MCF 10A (cell line): Measurements from ENCODE around the gene GSTA2. TPM values are rescaled to one million over a fixed set of nuclear protein-coding genes. Genes with fewer than 3 reads are reported as not detected.
"Not testable (repeated sequence)": the region's sequence is repeated elsewhere in the genome, so short reads cannot be mapped to it uniquely, and the experiment has no call there.

Experiments
- BruUV-seq: library from RNA; stranded (reverse); fragments of 400-500 nt; replicated peaks from 2 replicates; lab custom pipeline; 2021; lab: Mats Ljungman, UMichigan
- CTCF ChIA-PET: fragments of 300-600 bp; sonication (Branson Sonifier 250); formaldehyde crosslinking; extraction: SDS; loops from one replicate; lab custom pipeline; 2021; ENCODE audit warnings: antibody characterized with exemption, inconsistent platforms; lab: Yijun Ruan, JAX
- POLR2A ChIA-PET: fragments of 300-600, 350-650 bp; sonication (Branson Sonifier 250); formaldehyde crosslinking; extraction: SDS; loops from one replicate; lab custom pipeline; 2020; ENCODE audit warnings: antibody characterized with exemption, inconsistent platforms; lab: Yijun Ruan, JAX
- DNase-seq: peaks from one replicate; pipeline ENCODE4 v3.0.0-alpha.2; 2018; ENCODE audit not compliant: unreplicated experiment
- H3K27ac Mint-ChIP-seq: one replicate; pipeline ENCODE4 v1.8.0; 2022; ENCODE audit warnings: mild to moderate bottlenecking, low read depth, mixed read lengths; ENCODE audit not compliant: unreplicated experiment
- H3K27me3 Mint-ChIP-seq: one replicate; pipeline ENCODE4 v1.8.0; 2022; ENCODE audit warnings: mixed read lengths; ENCODE audit not compliant: insufficient read depth, unreplicated experiment
- H3K36me3 Mint-ChIP-seq: one replicate; pipeline ENCODE4 v1.8.0; 2022; ENCODE audit warnings: mild to moderate bottlenecking, moderate library complexity, mixed read lengths; ENCODE audit not compliant: insufficient read depth, unreplicated experiment
- H3K4me1 Mint-ChIP-seq: one replicate; pipeline ENCODE4 v1.8.0; 2022; ENCODE audit warnings: mixed read lengths; ENCODE audit not compliant: insufficient read depth, unreplicated experiment
- H3K4me3 Mint-ChIP-seq: one replicate; pipeline ENCODE4 v1.8.0; 2022; ENCODE audit warnings: mild to moderate bottlenecking, moderate library complexity, mixed read lengths; ENCODE audit not compliant: unreplicated experiment
- H3K9me3 Mint-ChIP-seq: one replicate; pipeline ENCODE4 v1.8.0; 2022; ENCODE audit warnings: mixed read lengths; ENCODE audit not compliant: unreplicated experiment
- intact Hi-C: fragments of 100-400 bp; cut with micrococcal nuclease; formaldehyde crosslinking; loops from 2 replicates; pipeline ENCODE4 v1.14.1; 2022
- total RNA-seq: library from RNA; stranded (reverse); gene quantifications from 2 replicates; pipeline ENCODE4 v1.2.3, GENCODE V29; 2022
- TF ChIP-seq, protein P1 (sequence below): fragments of 200-600 bp; IDR thresholded peaks from one replicate; pipeline ENCODE4 v1.8.0; 2022; ENCODE audit warnings: antibody characterized with exemption, mild to moderate bottlenecking; ENCODE audit not compliant: unreplicated experiment

Gene GSTA2
- total RNA-seq, 1 experiment from 2014 or later, result not detected

DNA sequence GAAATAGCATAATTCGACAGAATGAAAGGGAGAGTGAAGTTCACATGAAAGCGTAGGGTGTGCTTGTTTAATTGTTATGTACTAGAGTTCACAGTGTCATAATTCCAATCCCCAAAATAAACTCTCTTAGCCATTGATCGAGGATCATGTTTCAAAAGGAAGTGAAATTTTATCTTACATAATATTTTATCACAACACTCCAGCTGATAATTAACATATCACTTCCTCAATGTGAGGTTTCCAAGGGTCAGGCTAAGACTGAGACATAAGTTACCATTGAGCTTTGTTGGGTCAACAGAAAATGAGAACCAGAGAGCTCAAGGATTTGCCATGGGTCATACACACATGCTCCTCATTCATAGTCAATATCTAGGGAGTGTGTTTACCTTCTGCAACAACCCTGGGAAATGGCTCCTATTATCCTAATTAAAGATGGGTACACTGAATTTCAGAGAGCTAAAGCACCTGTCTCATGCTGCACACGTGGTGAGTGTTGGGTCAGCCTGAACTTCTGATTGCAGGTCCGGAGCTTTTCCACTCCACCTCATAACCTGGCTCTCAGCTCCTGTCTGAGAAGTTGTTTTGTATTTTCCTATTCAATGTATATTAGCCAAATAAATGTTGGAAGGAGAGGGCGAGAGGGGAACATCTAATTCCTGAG, 3.0 kb downstream of the GSTA2 start:
- Mint-ChIP-seq H3K27ac (no peak overlapping the region), H3K9me3 (no peaks in the 10 kb centered on the region), H3K4me1 (peaks cover 11% of the 10 kb centered on the region), H3K4me3 (no peak overlapping the region), H3K36me3 (no peaks in the 10 kb centered on the region), H3K27me3 (no peaks in the 10 kb centered on the region)
- POLR2A ChIA-PET, result no interaction called here
- intact Hi-C loops, result no loop called here
- no TSS peak for BruUV-seq
- TF ChIP-seq, protein P1, sequence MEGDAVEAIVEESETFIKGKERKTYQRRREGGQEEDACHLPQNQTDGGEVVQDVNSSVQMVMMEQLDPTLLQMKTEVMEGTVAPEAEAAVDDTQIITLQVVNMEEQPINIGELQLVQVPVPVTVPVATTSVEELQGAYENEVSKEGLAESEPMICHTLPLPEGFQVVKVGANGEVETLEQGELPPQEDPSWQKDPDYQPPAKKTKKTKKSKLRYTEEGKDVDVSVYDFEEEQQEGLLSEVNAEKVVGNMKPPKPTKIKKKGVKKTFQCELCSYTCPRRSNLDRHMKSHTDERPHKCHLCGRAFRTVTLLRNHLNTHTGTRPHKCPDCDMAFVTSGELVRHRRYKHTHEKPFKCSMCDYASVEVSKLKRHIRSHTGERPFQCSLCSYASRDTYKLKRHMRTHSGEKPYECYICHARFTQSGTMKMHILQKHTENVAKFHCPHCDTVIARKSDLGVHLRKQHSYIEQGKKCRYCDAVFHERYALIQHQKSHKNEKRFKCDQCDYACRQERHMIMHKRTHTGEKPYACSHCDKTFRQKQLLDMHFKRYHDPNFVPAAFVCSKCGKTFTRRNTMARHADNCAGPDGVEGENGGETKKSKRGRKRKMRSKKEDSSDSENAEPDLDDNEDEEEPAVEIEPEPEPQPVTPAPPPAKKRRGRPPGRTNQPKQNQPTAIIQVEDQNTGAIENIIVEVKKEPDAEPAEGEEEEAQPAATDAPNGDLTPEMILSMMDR, result no peak
- CTCF ChIA-PET, result no interaction called here
- DNase-seq, result no peak

- H3K4me3 Mint-ChIP-seq, result no peak overlapping the region
- ChIA-PET CTCF (interaction anchor here (0.6 kb wide), 1 partner anchor 28 kb away, joined by 4 read pairs; no protein-coding TSS in a partner anchor), POLR2A (no interaction called here)
- no peaks in the 10 kb centered on the region for H3K27me3 Mint-ChIP-seq
- H3K36me3 Mint-ChIP-seq, result peaks cover 6% of the 10 kb centered on the region
- TF ChIP-seq, protein P1, result no peak
- H3K4me1 Mint-ChIP-seq, result peaks cover 11% of the 10 kb centered on the region
- no peak for DNase-seq
- intact Hi-C loops, result no loop called here
- H3K27ac Mint-ChIP-seq, result no peak overlapping the region
- no peaks in the 10 kb centered on the region for H3K9me3 Mint-ChIP-seq
- no TSS peak for BruUV-seq
Observed at GRCh38 chr6:52759085-52759484, 4.2 kb downstream of the GSTA2 start.

GRCh38 chr6:52757651-52758338, 5.5 kb downstream of the GSTA2 start:
- BruUV-seq, H3K9me3 Mint-ChIP-seq, intact Hi-C loops, H3K27me3 Mint-ChIP-seq, CTCF ChIA-PET, POLR2A ChIA-PET, H3K36me3 Mint-ChIP-seq: not testable (repeated sequence)
- H3K4me1 Mint-ChIP-seq, result peaks cover 18% of the 10 kb centered on the region
- DNase-seq, result peak; percentile 81
- peak overlapping the region; percentile 54 for H3K27ac Mint-ChIP-seq
- peak overlapping the region; percentile 55 for H3K4me3 Mint-ChIP-seq

GRCh38 chr6:52754443-52754842, 8.8 kb downstream of the GSTA2 start:
- no TSS peak for BruUV-seq
- Mint-ChIP-seq H3K9me3 (peaks cover 7% of the 10 kb centered on the region), H3K27ac (no peak overlapping the region), H3K4me1 (peaks cover 18% of the 10 kb centered on the region), H3K4me3 (no peak overlapping the region), H3K27me3 (no peaks in the 10 kb centered on the region), H3K36me3 (peaks cover 6% of the 10 kb centered on the region)
- intact Hi-C loops, result no loop called here
- TF ChIP-seq, protein P1, result no peak
- POLR2A ChIA-PET, result interaction anchor here (0.6 kb wide), 1 partner anchor 58 kb away, joined by 4 read pairs; no protein-coding TSS in a partner anchor
- CTCF ChIA-PET, result no interaction called here
- DNase-seq, result no peak

DNA sequence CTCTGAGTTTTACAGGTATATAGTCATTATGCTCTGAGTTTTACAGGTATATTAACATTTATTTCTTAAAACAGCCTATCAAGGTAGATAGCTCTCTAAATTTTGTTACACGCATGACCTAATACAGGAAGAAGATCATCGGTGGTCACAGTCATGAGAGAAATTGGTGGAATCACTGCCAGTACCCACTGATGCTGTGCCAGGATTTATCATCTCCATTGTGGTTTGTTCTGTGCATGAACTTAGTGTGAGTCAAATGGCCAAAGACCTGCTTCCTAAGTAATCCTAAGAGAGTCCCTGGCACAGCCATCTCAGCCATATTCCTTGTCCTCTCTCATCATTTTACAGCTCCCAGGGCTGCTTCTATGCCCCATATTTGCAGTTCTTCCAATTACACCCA, 10.1 kb downstream of the GSTA2 start:
- H3K9me3 Mint-ChIP-seq, BruUV-seq, H3K27ac Mint-ChIP-seq, H3K4me3 Mint-ChIP-seq, CTCF ChIA-PET, H3K27me3 Mint-ChIP-seq, POLR2A ChIA-PET, intact Hi-C loops, H3K36me3 Mint-ChIP-seq: not testable (repeated sequence)
- peak; percentile 13 for DNase-seq
- H3K4me1 Mint-ChIP-seq, result peaks cover 13% of the 10 kb centered on the region
